ENCODE results near the gene GFRA1.

GRCh38 chr10:116136261-116136660, 136.7 kb downstream of the GFRA1 start:
- no peak for TF ChIP-seq GATA2 (IDR thresholded peaks at IDR 0.05; ENCODE audit: low read depth, low read length)
- no peak for TF ChIP-seq GATA3 (IDR thresholded peaks at IDR 0.05; ENCODE audit: low read depth, low read length)
